ENCODE data around the gene PPL. TPM values are rescaled to one million over a fixed set of nuclear protein-coding genes. Genes with fewer than 3 reads are reported as not detected.

Gene PPL
- total and polyA plus RNA-seq, 4 donors: 19.9 to 89.0 (median 52.8) TPM

DNA sequence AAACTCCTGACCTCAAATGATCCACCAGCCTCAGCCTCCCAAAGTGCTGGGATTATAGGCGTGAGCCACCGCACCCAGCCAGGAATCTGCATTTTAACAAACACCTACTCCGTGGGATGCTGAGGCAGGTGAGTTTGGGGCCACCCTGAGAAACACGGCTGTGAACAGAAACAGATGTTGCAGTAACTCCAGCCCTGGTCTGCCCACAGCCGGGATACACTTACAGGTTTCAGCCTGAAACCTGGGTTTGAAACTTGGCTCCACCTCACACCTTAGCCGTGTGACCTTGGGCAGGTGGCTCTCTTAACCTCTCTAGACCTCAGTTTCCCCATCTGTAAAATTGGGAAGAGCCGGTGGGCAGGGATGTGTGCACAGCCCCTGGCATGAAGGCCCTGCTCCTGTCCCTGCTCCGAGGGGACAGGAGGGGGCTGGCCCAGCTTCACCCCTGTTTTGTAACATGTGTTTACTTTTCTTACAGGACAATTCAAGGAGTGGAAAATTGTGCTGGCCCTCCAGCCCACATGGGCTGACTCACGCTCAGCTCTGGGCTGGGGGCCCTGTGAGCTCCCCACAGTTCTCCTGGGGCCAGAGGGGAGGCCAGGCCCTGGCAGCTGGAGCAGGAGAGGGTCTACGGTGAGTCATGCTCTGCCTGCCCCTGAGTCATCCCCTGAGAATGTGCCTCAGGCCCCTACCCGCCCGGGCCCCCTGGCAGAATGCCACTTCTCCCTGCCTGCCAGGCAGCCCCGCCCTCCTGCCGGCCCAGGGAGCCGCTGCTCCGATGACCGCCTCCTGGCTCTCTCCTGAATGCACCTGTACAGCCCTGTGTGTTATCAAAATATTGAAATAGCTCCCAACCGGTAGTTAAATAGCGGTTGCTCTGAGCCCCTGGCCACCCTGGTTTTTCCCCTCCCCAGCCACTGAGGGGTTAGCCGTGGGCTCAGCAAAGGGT lies 7.7 kb upstream of the PPL start:
- Histone ChIP-seq H3K9ac (ENCODE audit: insufficient read depth in 1 of 2, low read length in 2 of 2) (peak overlapping the region; percentile 53 to 68), H3K4me3 (no peak overlapping the region), H3K27ac (ENCODE audit: low read depth in 1 of 2, low read length in 1 of 2) (peak overlapping the region; percentile 62 to 84), H3K4me1 (ENCODE audit: control insufficient read depth in 5 of 5, insufficient read depth in 5 of 5, low read length in 5 of 5) (peaks cover 0 to 20% (median 8%) of the 10 kb centered on the region in 5 donors), H3K27me3 (ENCODE audit: control insufficient read depth in 3 of 3, insufficient read depth in 3 of 3, low read length in 2 of 3) (no peaks in the 10 kb centered on the region), H3K36me3 (ENCODE audit: control insufficient read depth in 4 of 4, insufficient read depth in 4 of 4, low read length in 4 of 4) (no peaks in the 10 kb centered on the region), H3K9me3 (ENCODE audit: control insufficient read depth in 4 of 4, insufficient read depth in 3 of 4, low read length in 3 of 4) (no peaks in the 10 kb centered on the region)
- peak; percentile 87 for ATAC-seq (ENCODE audit: insufficient read depth, low FRiP score)
- 33 to 41% methylated on average over 20 of the region's 20 CpGs for WGBS, 2 donors
- TF ChIP-seq, protein P1, sequence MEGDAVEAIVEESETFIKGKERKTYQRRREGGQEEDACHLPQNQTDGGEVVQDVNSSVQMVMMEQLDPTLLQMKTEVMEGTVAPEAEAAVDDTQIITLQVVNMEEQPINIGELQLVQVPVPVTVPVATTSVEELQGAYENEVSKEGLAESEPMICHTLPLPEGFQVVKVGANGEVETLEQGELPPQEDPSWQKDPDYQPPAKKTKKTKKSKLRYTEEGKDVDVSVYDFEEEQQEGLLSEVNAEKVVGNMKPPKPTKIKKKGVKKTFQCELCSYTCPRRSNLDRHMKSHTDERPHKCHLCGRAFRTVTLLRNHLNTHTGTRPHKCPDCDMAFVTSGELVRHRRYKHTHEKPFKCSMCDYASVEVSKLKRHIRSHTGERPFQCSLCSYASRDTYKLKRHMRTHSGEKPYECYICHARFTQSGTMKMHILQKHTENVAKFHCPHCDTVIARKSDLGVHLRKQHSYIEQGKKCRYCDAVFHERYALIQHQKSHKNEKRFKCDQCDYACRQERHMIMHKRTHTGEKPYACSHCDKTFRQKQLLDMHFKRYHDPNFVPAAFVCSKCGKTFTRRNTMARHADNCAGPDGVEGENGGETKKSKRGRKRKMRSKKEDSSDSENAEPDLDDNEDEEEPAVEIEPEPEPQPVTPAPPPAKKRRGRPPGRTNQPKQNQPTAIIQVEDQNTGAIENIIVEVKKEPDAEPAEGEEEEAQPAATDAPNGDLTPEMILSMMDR (IDR thresholded peaks at IDR 0.05; ENCODE audit: control extremely low read depth, extremely low read depth): no peak
- peak; percentile 80 to 92 (median 88) for DNase-seq

DNA sequence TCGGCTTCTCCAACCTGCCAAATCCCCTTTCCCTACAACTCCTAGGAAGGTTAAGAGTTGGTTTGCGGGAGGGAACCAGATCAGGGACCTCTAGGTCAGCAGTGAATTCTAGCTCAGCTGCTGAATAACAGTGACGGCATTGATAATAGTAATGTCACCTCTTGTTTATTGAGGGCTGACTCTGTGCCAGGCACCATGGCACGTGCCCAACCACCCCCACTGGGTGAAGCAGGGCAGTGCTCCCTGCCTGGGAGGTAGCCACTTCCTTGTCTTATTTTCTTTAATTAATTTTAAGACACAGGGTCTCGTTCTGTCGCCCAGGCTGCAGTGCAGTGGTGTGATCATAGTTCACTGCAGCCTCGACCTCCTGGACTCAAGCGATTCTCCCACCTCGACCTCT lies 5.5 kb upstream of the PPL start:
- Histone ChIP-seq H3K9ac (ENCODE audit: insufficient read depth in 1 of 2, low read length in 2 of 2) (no peak overlapping the region), H3K36me3 (ENCODE audit: control insufficient read depth in 4 of 4, insufficient read depth in 4 of 4, low read length in 4 of 4) (no peaks in the 10 kb centered on the region), H3K4me3 (no peak overlapping the region), H3K27ac (ENCODE audit: low read depth in 1 of 2, low read length in 1 of 2) (peak overlapping the region; percentile 2 to 84), H3K4me1 (ENCODE audit: control insufficient read depth in 5 of 5, insufficient read depth in 5 of 5, low read length in 5 of 5) (peaks cover 0 to 20% (median 8%) of the 10 kb centered on the region in 5 donors), H3K9me3 (ENCODE audit: control insufficient read depth in 4 of 4, insufficient read depth in 3 of 4, low read length in 3 of 4) (no peaks in the 10 kb centered on the region), H3K27me3 (ENCODE audit: control insufficient read depth in 3 of 3, insufficient read depth in 3 of 3, low read length in 2 of 3) (peaks cover 0 to 8% (median 0%) of the 10 kb centered on the region in 3 donors)
- TF ChIP-seq, protein P1 (IDR thresholded peaks at IDR 0.05; ENCODE audit: control extremely low read depth, extremely low read depth): no peak
- ATAC-seq (ENCODE audit: insufficient read depth, low FRiP score) (no peak), DNase-seq (no peak)
- WGBS, 2 donors: 77 to 87% methylated on average over 9 of the region's 9 CpGs

DNA sequence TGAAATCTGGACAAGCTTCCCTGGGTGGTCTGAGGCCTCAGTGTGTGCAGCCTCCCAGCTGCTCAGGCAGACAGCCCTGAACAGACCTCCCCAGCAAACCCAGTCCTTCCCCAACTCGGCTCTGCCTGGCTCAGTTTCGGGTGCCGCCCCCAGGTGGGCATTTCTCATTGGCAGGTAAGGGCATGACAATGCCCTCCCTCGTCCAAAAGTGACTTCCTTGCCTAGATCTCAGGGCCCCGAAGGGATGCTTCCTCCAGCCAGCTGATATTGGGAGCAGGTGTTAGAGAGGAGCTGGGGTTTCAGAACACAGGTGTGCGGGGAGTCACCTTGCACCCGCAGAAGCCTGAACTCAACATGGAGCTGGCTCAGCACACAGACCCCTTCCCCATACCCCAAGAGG lies 3.8 kb upstream of the PPL start:
- Histone ChIP-seq H3K9me3 (ENCODE audit: control insufficient read depth in 4 of 4, insufficient read depth in 3 of 4, low read length in 3 of 4) (no peaks in the 10 kb centered on the region), H3K27ac (ENCODE audit: low read depth in 1 of 2, low read length in 1 of 2) (no peak overlapping the region), H3K9ac (ENCODE audit: insufficient read depth in 1 of 2, low read length in 2 of 2) (no peak overlapping the region), H3K4me3 (no peak overlapping the region), H3K36me3 (ENCODE audit: control insufficient read depth in 4 of 4, insufficient read depth in 4 of 4, low read length in 4 of 4) (no peaks in the 10 kb centered on the region), H3K27me3 (ENCODE audit: control insufficient read depth in 3 of 3, insufficient read depth in 3 of 3, low read length in 2 of 3) (peaks cover 0 to 13% (median 3%) of the 10 kb centered on the region in 3 donors), H3K4me1 (ENCODE audit: control insufficient read depth in 5 of 5, insufficient read depth in 5 of 5, low read length in 5 of 5) (peaks cover 0 to 26% (median 13%) of the 10 kb centered on the region in 5 donors)
- 58 to 64% methylated on average over 7 of the region's 7 CpGs for WGBS, 2 donors
- ATAC-seq (ENCODE audit: insufficient read depth, low FRiP score) (no peak), DNase-seq (no peak)
- TF ChIP-seq, protein P1 (IDR thresholded peaks at IDR 0.05; ENCODE audit: control extremely low read depth, extremely low read depth): no peak
